Body of pancreas (tissue), 4 donors: Measurements from ENCODE around the gene RGS6. TPM values are rescaled to one million over a fixed set of nuclear protein-coding genes. Genes with fewer than 3 reads are reported as not detected.

Experiments
- ATAC-seq: fragments of 150-250 bp; one replicate; pipeline ENCODE4 v1.9.1; 2016
- DNase-seq, 4 donors: peaks; one replicate each; pipeline ENCODE4 v3.0.0-alpha.2; 2019
- H3K27ac ChIP-seq, 4 donors: fragments of 200-600 bp; sonication (generic); 1 replicate in 3 of 4; 2 replicates in 1 of 4; pipeline versions ENCODE4 v1.5.1 to v1.6.1; 2016 to 2019; ENCODE audit warnings: mild to moderate bottlenecking in 1 of 4, mixed read lengths in 1 of 4, moderate library complexity in 1 of 4
- H3K27me3 ChIP-seq, 2 donors: fragments of 200-600 bp; sonication (generic); one replicate each; pipeline ENCODE4 v1.6.0; 2016; ENCODE audit warnings: mild to moderate bottlenecking in 1 of 2
- H3K36me3 ChIP-seq, 2 donors: fragments of 200-600 bp; sonication (generic); replicated peaks in 1 of 2; 2 replicates each; pipeline ENCODE4 v1.5.1; 2016; ENCODE audit warnings: low read depth in 2 of 2; ENCODE audit not compliant: insufficient read depth in 1 of 2
- H3K4me1 ChIP-seq: fragments of 200-600 bp; sonication (generic); one replicate; pipeline ENCODE4 v1.6.0; 2016
- H3K4me3 ChIP-seq, 2 donors: fragments of 200-600 bp; sonication (generic); 1 replicate in 1 of 2; 2 replicates in 1 of 2; pipeline ENCODE4 v1.5.1; 2016 to 2019
- H3K9me3 ChIP-seq, 3 donors: fragments of 200-600 bp; sonication (generic); 1 replicate in 2 of 3; 2 replicates in 1 of 3; pipeline ENCODE4 v1.5.1; 2016
- POLR2A ChIP-seq, 3 donors: fragments of 450-650 bp; IDR thresholded peaks; one replicate each; pipeline ENCODE4 v1.6.1; 2016; ENCODE audit warnings: antibody characterized with exemption in 3 of 3, mild to moderate bottlenecking in 2 of 3
- WGBS, 2 donors: methylation state at CpG; one replicate each; pipeline ENCODE4 v1.1.5; 2017; 5-methylcytosine and 5-hydroxymethylcytosine counted together
- intact Hi-C: fragments of 100-400 bp; cut with DNase I; formaldehyde crosslinking; loops from one replicate; pipeline ENCODE4 v1.15.1; 2023
- total RNA-seq, 2 donors: library from RNA; depleted of rRNA; stranded (reverse); fragments of >200 nt; gene quantifications; one replicate each; pipeline ENCODE4 v1.1.0, GENCODE V29; 2016
- TF ChIP-seq, protein P1 (sequence below), 7 experiments: fragments of 450-650 bp in 4 of 7; fragments of 200-600 bp in 3 of 7; sonication (generic) in 3 of 7; IDR thresholded peaks; one replicate each; pipeline ENCODE4 v1.5.1; 2016 to 2019; ENCODE audit warnings: antibody characterized with exemption in 7 of 7

The RGS6 gene
- total RNA-seq, 2 donors from 2014 or later, result 0.26 to 1.3 TPM

DNA sequence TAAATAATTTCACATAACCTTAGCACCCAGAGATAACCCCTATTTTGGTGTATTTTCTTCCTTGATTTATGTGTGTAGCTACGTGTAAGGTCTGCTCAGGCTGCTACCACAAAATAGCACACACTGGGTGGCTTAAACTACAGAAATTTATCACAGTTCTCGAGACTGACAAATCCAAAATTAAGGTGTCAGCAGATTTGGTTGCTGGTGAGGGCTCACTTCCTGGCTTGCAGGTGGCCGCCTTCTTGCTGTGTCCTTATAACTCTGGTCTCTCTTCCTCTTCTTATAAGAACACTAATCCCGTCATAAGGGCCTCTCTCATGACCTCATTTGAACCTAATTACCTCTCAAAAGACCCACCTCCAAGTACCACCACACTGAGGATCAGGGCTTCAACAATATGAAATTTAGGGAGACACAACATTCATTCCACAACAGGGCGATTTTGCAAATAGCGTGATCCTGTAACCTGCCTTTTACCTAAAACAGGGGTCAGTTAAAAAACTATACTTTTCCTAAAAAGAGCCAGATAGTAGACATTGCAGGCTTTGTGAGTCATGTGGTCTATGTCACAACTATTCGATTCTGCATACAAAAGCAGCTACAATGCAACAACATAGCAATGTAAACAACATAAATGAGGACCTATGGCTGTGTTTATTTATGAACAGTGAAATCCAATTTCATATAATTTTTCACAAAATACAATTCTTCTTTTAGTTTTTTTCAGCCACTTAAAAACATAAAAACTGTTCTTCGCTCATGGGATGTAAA, 589.9 kb downstream of the RGS6 start:
- ATAC-seq (no peak), DNase-seq (no peak)
- H3K9me3 ChIP-seq, result no peaks in the 10 kb centered on the region

DNA sequence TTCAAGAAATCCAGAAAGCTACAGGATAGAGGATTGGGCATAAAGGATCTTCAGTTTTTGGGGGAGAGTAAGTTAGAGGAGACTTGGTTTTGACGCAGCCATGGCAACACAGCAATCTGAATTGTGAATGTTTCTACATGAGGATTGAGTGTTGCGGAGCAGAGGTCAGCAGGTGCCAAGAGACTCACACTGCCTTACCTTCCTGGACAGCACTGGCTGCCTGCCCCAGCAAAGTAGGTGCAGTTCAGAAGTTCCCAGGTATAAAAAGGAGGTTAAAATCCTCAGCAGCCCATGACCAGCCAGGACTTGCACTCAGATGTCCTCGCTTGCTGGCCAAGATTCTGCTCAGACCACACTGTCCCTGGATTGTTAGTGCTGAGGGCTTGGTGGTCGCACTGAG, 590.6 kb downstream of the RGS6 start:
- no peak overlapping the region for H3K27ac ChIP-seq
- TF ChIP-seq, protein P1, sequence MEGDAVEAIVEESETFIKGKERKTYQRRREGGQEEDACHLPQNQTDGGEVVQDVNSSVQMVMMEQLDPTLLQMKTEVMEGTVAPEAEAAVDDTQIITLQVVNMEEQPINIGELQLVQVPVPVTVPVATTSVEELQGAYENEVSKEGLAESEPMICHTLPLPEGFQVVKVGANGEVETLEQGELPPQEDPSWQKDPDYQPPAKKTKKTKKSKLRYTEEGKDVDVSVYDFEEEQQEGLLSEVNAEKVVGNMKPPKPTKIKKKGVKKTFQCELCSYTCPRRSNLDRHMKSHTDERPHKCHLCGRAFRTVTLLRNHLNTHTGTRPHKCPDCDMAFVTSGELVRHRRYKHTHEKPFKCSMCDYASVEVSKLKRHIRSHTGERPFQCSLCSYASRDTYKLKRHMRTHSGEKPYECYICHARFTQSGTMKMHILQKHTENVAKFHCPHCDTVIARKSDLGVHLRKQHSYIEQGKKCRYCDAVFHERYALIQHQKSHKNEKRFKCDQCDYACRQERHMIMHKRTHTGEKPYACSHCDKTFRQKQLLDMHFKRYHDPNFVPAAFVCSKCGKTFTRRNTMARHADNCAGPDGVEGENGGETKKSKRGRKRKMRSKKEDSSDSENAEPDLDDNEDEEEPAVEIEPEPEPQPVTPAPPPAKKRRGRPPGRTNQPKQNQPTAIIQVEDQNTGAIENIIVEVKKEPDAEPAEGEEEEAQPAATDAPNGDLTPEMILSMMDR (IDR thresholded peaks at IDR 0.05), result no peak
- TF ChIP-seq POLR2A (IDR thresholded peaks at IDR 0.05), result no peak
- DNase-seq (no peak), ATAC-seq (no peak)
- H3K9me3 ChIP-seq, result no peaks in the 10 kb centered on the region
- H3K36me3 ChIP-seq, result no peaks in the 10 kb centered on the region
- no peaks in the 10 kb centered on the region for H3K4me1 ChIP-seq
- H3K27me3 ChIP-seq, result no peaks in the 10 kb centered on the region
- H3K4me3 ChIP-seq, result no peak overlapping the region
- intact Hi-C loops, result no loop called here
- 89 to 90% methylated on average over 3 to 4 of the region's 4 CpGs for WGBS, 2 donors

More for the DNA sequence above, 589.9 kb downstream of the RGS6 start:
- no peak overlapping the region for H3K27ac ChIP-seq
- H3K27me3 ChIP-seq, result no peaks in the 10 kb centered on the region
- WGBS, 2 donors, result 85 to 89% methylated on average over 8 of the region's 8 CpGs
- TF ChIP-seq, protein P1 (IDR thresholded peaks at IDR 0.05), result no peak
- no peak for TF ChIP-seq POLR2A (IDR thresholded peaks at IDR 0.05)
- no peaks in the 10 kb centered on the region for H3K36me3 ChIP-seq
- intact Hi-C loops, result no loop called here
- H3K4me3 ChIP-seq, result no peak overlapping the region
- no peaks in the 10 kb centered on the region for H3K4me1 ChIP-seq

GRCh38 chr14:72523424-72524294, 591.4 kb downstream of the RGS6 start:
- H3K4me1 ChIP-seq, result no peaks in the 10 kb centered on the region
- DNase-seq, result peak in 1 of 4 donors; percentile 25
- intact Hi-C loops, result no loop called here
- no peaks in the 10 kb centered on the region for H3K36me3 ChIP-seq
- no peak for ATAC-seq
- H3K27ac ChIP-seq, result no peak overlapping the region
- WGBS, 2 donors, result 69 to 72% methylated on average over 5 of the region's 5 CpGs
- no peak overlapping the region for H3K4me3 ChIP-seq
- H3K27me3 ChIP-seq, result no peaks in the 10 kb centered on the region
- no peaks in the 10 kb centered on the region for H3K9me3 ChIP-seq
- TF ChIP-seq, protein P1 (IDR thresholded peaks at IDR 0.05), result no peak
- no peak for TF ChIP-seq POLR2A (IDR thresholded peaks at IDR 0.05)

DNA sequence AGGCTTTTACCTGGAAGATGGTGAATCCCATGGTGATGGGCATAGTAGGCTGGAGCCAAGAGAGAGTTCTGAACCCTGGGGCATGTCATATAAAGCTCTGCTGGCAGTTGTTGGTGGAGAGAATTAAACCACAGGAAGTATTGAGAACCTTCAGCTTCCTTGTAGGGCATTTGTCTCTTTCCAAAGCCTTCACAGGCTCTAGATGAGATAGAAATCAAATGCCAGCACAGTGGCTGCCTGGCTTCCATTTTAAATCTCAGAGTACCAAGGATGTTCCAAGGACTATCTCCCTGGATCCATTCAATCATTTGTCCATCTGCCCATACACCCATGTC, 592.0 kb downstream of the RGS6 start:
- ATAC-seq (no peak), DNase-seq (no peak)
- intact Hi-C loops, result no loop called here
- no peak overlapping the region for H3K27ac ChIP-seq
- no peaks in the 10 kb centered on the region for H3K4me1 ChIP-seq
- no peak for TF ChIP-seq POLR2A (IDR thresholded peaks at IDR 0.05)
- TF ChIP-seq, protein P1 (IDR thresholded peaks at IDR 0.05), result no peak
- no peaks in the 10 kb centered on the region for H3K36me3 ChIP-seq
- no peaks in the 10 kb centered on the region for H3K27me3 ChIP-seq
- H3K4me3 ChIP-seq, result no peak overlapping the region
- no peaks in the 10 kb centered on the region for H3K9me3 ChIP-seq
